ENCODE data around the gene GADL1.

DNA sequence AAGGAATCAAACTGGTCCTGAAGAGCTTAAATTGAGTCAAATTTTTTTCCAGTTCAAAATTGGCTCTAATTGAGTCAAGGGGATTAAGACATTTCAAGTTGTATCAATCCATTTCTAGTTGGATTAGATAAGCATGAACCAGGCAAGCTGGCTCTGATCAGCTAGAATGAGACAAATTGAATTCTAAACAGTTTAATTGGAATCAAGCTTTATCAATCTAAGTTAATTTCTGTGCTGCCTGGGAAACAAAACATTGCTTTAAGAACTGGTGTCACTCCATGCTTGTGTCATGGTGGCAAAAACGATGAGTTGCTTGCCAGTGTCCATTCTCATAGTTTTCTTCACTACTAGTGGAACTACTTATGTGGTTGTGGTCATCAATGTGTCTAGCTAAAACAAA is 171.2 kb downstream of the GADL1 start:
- TF ChIP-seq POLR2A (IDR thresholded peaks at IDR 0.05), result no peak
- TF ChIP-seq EP300 (IDR thresholded peaks at IDR 0.05), result no peak

All from tibial nerve (tissue), 3 donors.